ENCODE results near the gene TBC1D17. TPM values are rescaled to one million over a fixed set of nuclear protein-coding genes. Genes with fewer than 3 reads are reported as not detected.

The TBC1D17 gene
- total RNA-seq, 4 donors from 2014 or later: 15.6 to 24.9 (median 22.3) TPM

DNA sequence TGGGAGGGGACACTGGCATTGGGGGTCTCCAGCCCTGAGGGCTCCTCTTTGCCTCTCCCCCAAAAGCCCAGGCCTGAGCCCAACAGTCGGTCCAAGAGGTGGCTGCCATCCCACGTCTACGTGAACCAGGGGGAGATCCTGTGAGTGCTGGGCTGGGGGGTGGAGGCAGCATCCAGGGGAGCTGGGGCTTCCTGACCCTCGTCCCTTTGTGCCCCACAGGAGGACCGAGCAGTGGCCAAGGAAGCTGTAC, 19.7 kb upstream of the TBC1D17 start:
- TF ChIP-seq, protein P1, sequence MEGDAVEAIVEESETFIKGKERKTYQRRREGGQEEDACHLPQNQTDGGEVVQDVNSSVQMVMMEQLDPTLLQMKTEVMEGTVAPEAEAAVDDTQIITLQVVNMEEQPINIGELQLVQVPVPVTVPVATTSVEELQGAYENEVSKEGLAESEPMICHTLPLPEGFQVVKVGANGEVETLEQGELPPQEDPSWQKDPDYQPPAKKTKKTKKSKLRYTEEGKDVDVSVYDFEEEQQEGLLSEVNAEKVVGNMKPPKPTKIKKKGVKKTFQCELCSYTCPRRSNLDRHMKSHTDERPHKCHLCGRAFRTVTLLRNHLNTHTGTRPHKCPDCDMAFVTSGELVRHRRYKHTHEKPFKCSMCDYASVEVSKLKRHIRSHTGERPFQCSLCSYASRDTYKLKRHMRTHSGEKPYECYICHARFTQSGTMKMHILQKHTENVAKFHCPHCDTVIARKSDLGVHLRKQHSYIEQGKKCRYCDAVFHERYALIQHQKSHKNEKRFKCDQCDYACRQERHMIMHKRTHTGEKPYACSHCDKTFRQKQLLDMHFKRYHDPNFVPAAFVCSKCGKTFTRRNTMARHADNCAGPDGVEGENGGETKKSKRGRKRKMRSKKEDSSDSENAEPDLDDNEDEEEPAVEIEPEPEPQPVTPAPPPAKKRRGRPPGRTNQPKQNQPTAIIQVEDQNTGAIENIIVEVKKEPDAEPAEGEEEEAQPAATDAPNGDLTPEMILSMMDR (IDR thresholded peaks at IDR 0.05): no peak

GRCh38 chr19:49858088-49858985, 19.2 kb upstream of the TBC1D17 start:
- TF ChIP-seq, protein P1 (IDR thresholded peaks at IDR 0.05): no peak
- no peak for DNase-seq (ENCODE audit: low spot score)
- ATAC-seq (ENCODE audit: low FRiP score): no peak

More for the DNA sequence above, 19.7 kb upstream of the TBC1D17 start:
- ATAC-seq (ENCODE audit: low FRiP score) (no peak), DNase-seq (ENCODE audit: low spot score) (no peak)

DNA sequence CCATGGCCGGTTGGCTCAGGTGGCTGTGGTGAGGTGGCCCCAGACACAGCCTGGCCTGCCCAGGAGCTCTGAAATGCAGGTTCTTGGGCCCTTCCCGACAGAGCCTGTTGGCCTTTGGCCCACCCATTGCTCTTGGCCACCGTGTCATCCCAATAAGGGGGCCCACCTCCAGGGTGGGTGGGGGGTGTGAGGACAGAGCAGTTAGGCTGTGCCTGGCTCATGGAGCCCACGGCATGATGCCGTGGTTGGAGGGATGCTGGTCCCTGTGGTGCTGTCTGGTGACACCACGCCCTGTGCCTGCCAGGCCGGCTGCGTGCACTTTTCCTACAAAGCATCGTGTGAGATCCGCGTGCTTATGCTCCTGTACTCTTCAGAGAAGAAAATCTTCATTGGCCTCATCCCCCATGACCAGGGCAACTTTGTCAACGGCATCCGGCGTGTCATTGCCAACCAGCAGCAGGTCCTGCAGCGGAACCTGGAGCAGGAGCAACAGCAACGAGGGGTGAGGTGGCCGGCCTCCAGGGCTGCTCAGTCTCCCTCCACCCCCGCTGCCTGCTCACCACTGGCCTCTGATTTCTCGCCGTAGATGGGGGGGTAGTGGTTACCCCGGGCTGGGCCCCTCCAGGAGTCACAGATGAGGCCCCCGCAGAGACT, 17.7 kb upstream of the TBC1D17 start:
- no peak for DNase-seq (ENCODE audit: low spot score)
- no peak for ATAC-seq (ENCODE audit: low FRiP score)
- TF ChIP-seq, protein P1 (IDR thresholded peaks at IDR 0.05): no peak

- DNase-seq (ENCODE audit: low spot score): no peak
- TF ChIP-seq, protein P1 (IDR thresholded peaks at IDR 0.05): no peak
- ATAC-seq (ENCODE audit: low FRiP score): no peak
Observed at GRCh38 chr19:49860336-49861102, 17.0 kb upstream of the TBC1D17 start.

DNA sequence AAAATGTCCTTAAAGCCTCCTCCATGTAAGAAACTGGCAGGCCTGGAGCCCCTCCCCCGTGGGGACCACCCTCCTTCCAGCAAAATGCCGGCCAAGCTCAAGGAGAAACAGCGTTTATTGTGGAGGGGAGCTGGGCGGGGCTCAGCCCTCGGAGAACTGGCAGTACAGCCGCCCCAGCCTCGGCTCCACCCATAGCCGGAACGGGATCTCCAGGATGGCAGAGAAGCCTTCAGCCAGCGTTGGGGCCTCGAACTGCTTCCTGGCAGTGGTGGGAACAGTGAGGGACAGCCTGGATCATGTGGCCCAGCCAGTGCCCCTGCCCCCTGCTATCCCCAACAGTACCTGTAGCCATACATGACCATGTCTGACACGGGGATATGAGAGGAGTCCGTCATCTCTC, 16.4 kb upstream of the TBC1D17 start:
- no peak for DNase-seq (ENCODE audit: low spot score)
- TF ChIP-seq, protein P1 (IDR thresholded peaks at IDR 0.05): no peak
- ATAC-seq (ENCODE audit: low FRiP score): no peak

DNA sequence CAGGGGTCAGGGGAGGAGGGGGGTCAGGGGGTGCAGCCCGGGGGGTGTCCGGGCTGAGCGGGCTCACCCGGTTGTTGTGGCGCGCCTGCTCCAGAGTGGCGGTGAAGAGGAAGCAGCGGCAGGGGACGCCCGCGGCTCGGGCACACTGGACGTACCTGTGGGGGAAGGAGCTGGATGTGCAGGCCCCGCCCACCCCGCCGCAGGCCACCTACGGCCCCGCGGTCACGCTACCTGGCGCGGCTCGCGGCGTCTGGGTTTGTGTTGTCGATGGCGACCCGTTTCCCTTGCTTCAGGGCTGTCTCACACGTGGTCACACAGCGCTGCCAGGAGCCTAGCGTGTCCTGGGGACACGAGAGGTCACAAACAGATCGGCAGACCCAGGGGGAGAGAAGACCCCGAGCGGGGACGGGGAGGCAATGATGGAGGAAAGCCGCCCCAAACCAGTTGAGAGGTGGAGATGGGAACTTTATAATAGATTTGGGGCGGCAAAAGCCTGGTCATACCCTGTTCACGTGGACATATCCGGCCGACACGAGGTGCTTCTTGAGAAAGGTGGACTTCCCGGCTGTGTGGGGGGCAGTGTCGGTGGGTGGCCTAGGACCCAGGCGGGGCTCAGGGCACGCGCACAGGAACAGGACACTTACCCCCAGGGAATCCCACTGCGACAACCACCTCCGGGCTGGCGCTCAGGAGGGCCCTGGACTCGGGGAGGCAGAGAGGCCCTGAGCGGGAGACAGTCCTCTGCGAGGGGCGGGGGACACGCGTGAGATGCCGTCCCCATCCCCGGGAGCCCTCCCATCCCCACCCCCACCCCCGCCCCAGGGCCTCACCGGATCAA, 15.7 kb upstream of the TBC1D17 start:
- TF ChIP-seq, protein P1 (IDR thresholded peaks at IDR 0.05): no peak
- no peak for DNase-seq (ENCODE audit: low spot score)
- ATAC-seq (ENCODE audit: low FRiP score): no peak
